HG02798 (cell line): ENCODE data around the gene FHOD3.

ENCODE experiments used
- ATAC-seq: cut with Tn5 transposase; IDR thresholded peaks from one replicate; pipeline ENCODE4 v1.9.1; 2021; ENCODE audit warnings: mild to moderate bottlenecking; ENCODE audit not compliant: unreplicated experiment, poor library complexity

Gene FHOD3

GRCh38 chr18:36828157-36828629 is 530.7 kb downstream of the FHOD3 start:
- peak; percentile 0 for ATAC-seq

GRCh38 chr18:36828630-36829361 is 531.3 kb downstream of the FHOD3 start, which contains the start of the genes KIAA1328 and TPGS2:
Gene KIAA1328 (plus strand): TSS chr18:36829127. CDS start chr18:36829139, 12 bp downstream.
Gene TPGS2 (minus strand): TSS chr18:36829002. CDS start chr18:36828767, 235 bp downstream.
- ATAC-seq: peak; percentile 95
